Calu3 (cell line): ENCODE data around the gene RRP15. TPM values are rescaled to one million over a fixed set of nuclear protein-coding genes. Genes with fewer than 3 reads are reported as not detected.

Experiments used
- BruUV-seq: library from RNA; stranded (reverse); fragments of 400-500 nt; replicated peaks from 2 replicates; lab custom pipeline; 2021; lab: Mats Ljungman, UMichigan
- CTCF ChIA-PET: fragments of 300-600 bp; sonication (Branson Sonifier 250); formaldehyde crosslinking; loops from one replicate; lab custom pipeline; 2022; ENCODE audit warnings: antibody characterized with exemption; lab: Charles Lee
- DNase-seq: peaks from one replicate; pipeline ENCODE4 v3.0.0; 2022
- H3K27ac Mint-ChIP-seq: one replicate; pipeline ENCODE4 v1.8.0; 2022; ENCODE audit warnings: mixed read lengths; ENCODE audit not compliant: unreplicated experiment
- H3K27me3 Mint-ChIP-seq: one replicate; pipeline ENCODE4 v1.8.0; 2022; ENCODE audit warnings: mixed read lengths; ENCODE audit not compliant: unreplicated experiment
- H3K36me3 Mint-ChIP-seq: one replicate; pipeline ENCODE4 v1.8.0; 2022; ENCODE audit warnings: mild to moderate bottlenecking, moderate library complexity, mixed read lengths; ENCODE audit not compliant: insufficient read depth, unreplicated experiment
- H3K4me1 Mint-ChIP-seq: one replicate; pipeline ENCODE4 v1.8.0; 2022; ENCODE audit warnings: mild to moderate bottlenecking, low read depth, mixed read lengths; ENCODE audit not compliant: unreplicated experiment
- H3K4me3 Mint-ChIP-seq: one replicate; pipeline ENCODE4 v1.8.0; 2022; ENCODE audit warnings: mild to moderate bottlenecking, low read depth, moderate library complexity, mixed read lengths; ENCODE audit not compliant: unreplicated experiment
- H3K9me3 Mint-ChIP-seq: one replicate; pipeline ENCODE4 v1.8.0; 2022; ENCODE audit warnings: low read depth, mixed read lengths; ENCODE audit not compliant: unreplicated experiment
- CTCF ChIP-seq: fragments of 200-600 bp; IDR thresholded peaks from one replicate; pipeline ENCODE4 v1.8.0; 2022; ENCODE audit warnings: antibody characterized with exemption; ENCODE audit not compliant: unreplicated experiment
- intact Hi-C: fragments of 100-400 bp; cut with micrococcal nuclease; formaldehyde crosslinking; loops from one replicate; pipeline ENCODE4 v1.10.0; 2022; ENCODE audit not compliant: unreplicated experiment
- total RNA-seq: library from RNA; stranded (reverse); gene quantifications from 2 replicates; pipeline ENCODE4 v1.2.3, GENCODE V29; 2022

Gene RRP15
- total RNA-seq, 1 experiment from 2014 or later, result 44.0 TPM

GRCh38 chr1:218352075-218352438 lies 67.0 kb downstream of the RRP15 start:
- Mint-ChIP-seq H3K4me1 (peaks cover 54% of the 10 kb centered on the region), H3K36me3 (peaks cover 20% of the 10 kb centered on the region), H3K27ac (no peak overlapping the region), H3K27me3 (no peaks in the 10 kb centered on the region), H3K9me3 (no peaks in the 10 kb centered on the region), H3K4me3 (no peak overlapping the region)
- no peak for DNase-seq
- CTCF ChIA-PET, result interaction anchor here (0.6 kb wide), 2 partner anchors 13 to 848 kb away, joined by 3 read pairs; no protein-coding TSS in a partner anchor
- intact Hi-C loops, result no loop called here
- TF ChIP-seq CTCF, result no peak
- BruUV-seq, result no TSS peak

GRCh38 chr1:218353656-218354055 lies 68.6 kb downstream of the RRP15 start:
- Mint-ChIP-seq H3K4me3 (no peak overlapping the region), H3K27me3 (no peaks in the 10 kb centered on the region), H3K4me1 (peaks cover 63% of the 10 kb centered on the region), H3K9me3 (no peaks in the 10 kb centered on the region), H3K36me3 (peaks cover 20% of the 10 kb centered on the region), H3K27ac (no peak overlapping the region)
- BruUV-seq, result no TSS peak
- intact Hi-C loops, result no loop called here
- no peak for DNase-seq
- TF ChIP-seq CTCF, result no peak
- CTCF ChIA-PET, result no interaction called here

GRCh38 chr1:218355278-218355677 lies 70.2 kb downstream of the RRP15 start:
- Mint-ChIP-seq H3K9me3 (no peaks in the 10 kb centered on the region), H3K4me3 (no peak overlapping the region), H3K4me1 (peaks cover 69% of the 10 kb centered on the region), H3K27ac (no peak overlapping the region), H3K36me3 (peaks cover 15% of the 10 kb centered on the region), H3K27me3 (no peaks in the 10 kb centered on the region)
- no peak for DNase-seq
- CTCF ChIA-PET, result interaction anchor here (0.9 kb wide), 1 partner anchor 12 kb away, joined by 3 read pairs; no protein-coding TSS in a partner anchor
- intact Hi-C loops, result no loop called here
- TF ChIP-seq CTCF, result no peak
- no TSS peak for BruUV-seq

- DNase-seq, result no peak
- H3K36me3 Mint-ChIP-seq, result peaks cover 6% of the 10 kb centered on the region
- no peaks in the 10 kb centered on the region for H3K9me3 Mint-ChIP-seq
- H3K4me1 Mint-ChIP-seq, result peaks cover 65% of the 10 kb centered on the region
- intact Hi-C loops, result no loop called here
- no peak overlapping the region for H3K4me3 Mint-ChIP-seq
- no peaks in the 10 kb centered on the region for H3K27me3 Mint-ChIP-seq
- CTCF ChIA-PET, result interaction anchor here (0.5 kb wide), 1 partner anchor 28 kb away, joined by 3 read pairs; no protein-coding TSS in a partner anchor
- peak overlapping the region; percentile 42 for H3K27ac Mint-ChIP-seq
- no TSS peak for BruUV-seq
- TF ChIP-seq CTCF, result no peak
Observed at GRCh38 chr1:218357211-218357892, 72.3 kb downstream of the RRP15 start.
